Chondrocyte (in vitro differentiated cells): ENCODE results near the gene POLN. TPM values are rescaled to one million over a fixed set of nuclear protein-coding genes. Genes with fewer than 3 reads are reported as not detected.
"Not testable (repeated sequence)": the region's sequence is repeated elsewhere in the genome, so short reads cannot be mapped to it uniquely, and the experiment has no call there.

Experiments used
- DNase-seq: peaks from one replicate; pipeline ENCODE4 v3.0.0; 2021; ENCODE audit warnings: mixed read lengths, low spot score
- H3K27ac Mint-ChIP-seq: one replicate; pipeline ENCODE4 v1.8.0; 2021; ENCODE audit warnings: mild to moderate bottlenecking, moderate library complexity, mixed read lengths; ENCODE audit not compliant: unreplicated experiment
- H3K27me3 Mint-ChIP-seq: 2 replicates; pipeline ENCODE4 v1.8.0; 2021; ENCODE audit warnings: low read depth, mixed read lengths
- H3K36me3 Mint-ChIP-seq: 2 replicates; pipeline ENCODE4 v1.8.0; 2021; ENCODE audit warnings: low read depth, mixed read lengths
- H3K4me1 Mint-ChIP-seq: 2 replicates; pipeline ENCODE4 v1.8.0; 2021; ENCODE audit warnings: low read depth, mild to moderate bottlenecking, mixed read lengths
- H3K4me3 Mint-ChIP-seq: one replicate; pipeline ENCODE4 v1.8.0; 2021; ENCODE audit warnings: mild to moderate bottlenecking, moderate library complexity, mixed read lengths; ENCODE audit not compliant: unreplicated experiment
- H3K9me3 Mint-ChIP-seq: 2 replicates; pipeline ENCODE4 v1.8.0; 2021; ENCODE audit warnings: low read depth, mixed read lengths
- CTCF ChIP-seq: fragments of 200-600 bp; sonication (generic); IDR thresholded peaks from 2 replicates; pipeline ENCODE4 v1.5.0; 2021; ENCODE audit warnings: antibody characterized with exemption, mild to moderate bottlenecking, moderate library complexity
- total RNA-seq: library from RNA; stranded (reverse); gene quantifications from 3 replicates; pipeline ENCODE4 v1.2.1, GENCODE V29; 2021

POLN gene
- total RNA-seq, 1 donor from 2014 or later, result 5.5 TPM

- peaks cover 10% of the 10 kb centered on the region for H3K36me3 Mint-ChIP-seq
- H3K27ac Mint-ChIP-seq, result no peak overlapping the region
- no peak for DNase-seq
- H3K4me3 Mint-ChIP-seq, result no peak overlapping the region
- H3K27me3 Mint-ChIP-seq, result no peaks in the 10 kb centered on the region
- no peak for TF ChIP-seq CTCF
- peaks cover 26% of the 10 kb centered on the region for H3K4me1 Mint-ChIP-seq
- no peaks in the 10 kb centered on the region for H3K9me3 Mint-ChIP-seq
Measured at GRCh38 chr4:2236944-2237666, 4.8 kb downstream of the POLN start.

- H3K4me1 Mint-ChIP-seq, result no peaks in the 10 kb centered on the region
- peaks cover 9% of the 10 kb centered on the region for H3K36me3 Mint-ChIP-seq
- H3K4me3 Mint-ChIP-seq, result no peak overlapping the region
- H3K27me3 Mint-ChIP-seq, result no peaks in the 10 kb centered on the region
- TF ChIP-seq CTCF, result no peak
- no peaks in the 10 kb centered on the region for H3K9me3 Mint-ChIP-seq
- no peak overlapping the region for H3K27ac Mint-ChIP-seq
- DNase-seq, result no peak
Measured at GRCh38 chr4:2231082-2231481, 10.8 kb downstream of the POLN start.

- Mint-ChIP-seq H3K27me3 (no peaks in the 10 kb centered on the region), H3K4me3 (no peak overlapping the region), H3K36me3 (peaks cover 4% of the 10 kb centered on the region), H3K9me3 (no peaks in the 10 kb centered on the region), H3K4me1 (no peaks in the 10 kb centered on the region), H3K27ac (no peak overlapping the region)
- TF ChIP-seq CTCF, result no peak
- no peak for DNase-seq
Measured at GRCh38 chr4:2226261-2226660, 15.7 kb downstream of the POLN start.

GRCh38 chr4:2222838-2223237 is 19.1 kb downstream of the POLN start:
- no peak for TF ChIP-seq CTCF
- H3K9me3 Mint-ChIP-seq, result no peaks in the 10 kb centered on the region
- H3K4me3 Mint-ChIP-seq, result no peak overlapping the region
- no peak for DNase-seq
- H3K27me3 Mint-ChIP-seq, result no peaks in the 10 kb centered on the region
- H3K36me3 Mint-ChIP-seq, result peaks cover 4% of the 10 kb centered on the region
- no peak overlapping the region for H3K27ac Mint-ChIP-seq
- peaks cover 6% of the 10 kb centered on the region for H3K4me1 Mint-ChIP-seq

GRCh38 chr4:2221378-2221777 is 20.5 kb downstream of the POLN start:
- not testable (repeated sequence) for H3K4me3 Mint-ChIP-seq, DNase-seq, H3K27me3 Mint-ChIP-seq, H3K4me1 Mint-ChIP-seq, H3K9me3 Mint-ChIP-seq, H3K27ac Mint-ChIP-seq, H3K36me3 Mint-ChIP-seq

GRCh38 chr4:2220016-2220630 is 21.8 kb downstream of the POLN start:
- H3K9me3 Mint-ChIP-seq, result no peaks in the 10 kb centered on the region
- no peaks in the 10 kb centered on the region for H3K36me3 Mint-ChIP-seq
- no peaks in the 10 kb centered on the region for H3K27me3 Mint-ChIP-seq
- DNase-seq, result no peak
- H3K4me3 Mint-ChIP-seq, result no peak overlapping the region
- H3K4me1 Mint-ChIP-seq, result peaks cover 6% of the 10 kb centered on the region
- H3K27ac Mint-ChIP-seq, result peak overlapping the region; percentile 72
- peak; percentile 90 for TF ChIP-seq CTCF
